GM21723 (cell line): ENCODE measurements around the gene MCM9.
"Not testable (repeated sequence)": the region's sequence is repeated elsewhere in the genome, so short reads cannot be mapped to it uniquely, and the experiment has no call there.

Experiments
- ATAC-seq: cut with Tn5 transposase; IDR thresholded peaks from one replicate; pipeline ENCODE4 v1.9.1; 2021; ENCODE audit warnings: mild to moderate bottlenecking, moderate library complexity; ENCODE audit not compliant: unreplicated experiment

Gene MCM9

GRCh38 chr6:118869350-118869749 is 65.6 kb downstream of the MCM9 start:
- ATAC-seq, result no peak

- ATAC-seq, result not testable (repeated sequence)
Measured at GRCh38 chr6:118868901-118869300, 66.1 kb downstream of the MCM9 start.

GRCh38 chr6:118867181-118867580 is 67.8 kb downstream of the MCM9 start:
- ATAC-seq, result no peak

- ATAC-seq, result no peak
Measured at GRCh38 chr6:118865100-118865391, 69.9 kb downstream of the MCM9 start.

- ATAC-seq, result peak; percentile 75
Measured at GRCh38 chr6:118864341-118865099, 70.4 kb downstream of the MCM9 start.

GRCh38 chr6:118862443-118862842 is 72.5 kb downstream of the MCM9 start:
- ATAC-seq, result no peak

GRCh38 chr6:118860880-118861279 is 74.1 kb downstream of the MCM9 start:
- ATAC-seq, result no peak

GRCh38 chr6:118860363-118860762 is 74.6 kb downstream of the MCM9 start:
- no peak for ATAC-seq

GRCh38 chr6:118859517-118860064 is 75.4 kb downstream of the MCM9 start:
- peak; percentile 44 for ATAC-seq

GRCh38 chr6:118856301-118856700 is 78.7 kb downstream of the MCM9 start:
- no peak for ATAC-seq

GRCh38 chr6:118853408-118853807 is 81.6 kb downstream of the MCM9 start:
- no peak for ATAC-seq

GRCh38 chr6:118844915-118845314 is 90.0 kb downstream of the MCM9 start:
- ATAC-seq, result peak; percentile 52

- peak; percentile 96 for ATAC-seq
Measured at GRCh38 chr6:118843685-118844390, 91.1 kb downstream of the MCM9 start.

GRCh38 chr6:118830691-118831090 is 104.3 kb downstream of the MCM9 start:
- no peak for ATAC-seq

GRCh38 chr6:118829817-118830478 is 105.0 kb downstream of the MCM9 start:
- ATAC-seq, result no peak

GRCh38 chr6:118826096-118826495 is 108.9 kb downstream of the MCM9 start:
- ATAC-seq, result no peak

- no peak for ATAC-seq
Measured at GRCh38 chr6:118825661-118826060, 109.3 kb downstream of the MCM9 start.

GRCh38 chr6:118815495-118815894 is 119.5 kb downstream of the MCM9 start:
- ATAC-seq, result no peak

- ATAC-seq, result no peak
Measured at GRCh38 chr6:118813775-118814174, 121.2 kb downstream of the MCM9 start.

- no peak for ATAC-seq
Measured at GRCh38 chr6:118812970-118813369, 122.0 kb downstream of the MCM9 start.

GRCh38 chr6:118810420-118811027 is 124.4 kb downstream of the MCM9 start:
- peak; percentile 89 for ATAC-seq
